HG03521 (cell line): ENCODE measurements around the gene G0S2.

Experiments
- ATAC-seq: cut with Tn5 transposase; IDR thresholded peaks from one replicate; pipeline ENCODE4 v1.9.1; 2021; ENCODE audit warnings: mild to moderate bottlenecking, moderate library complexity; ENCODE audit not compliant: unreplicated experiment

G0S2 gene

GRCh38 chr1:209714338-209714737 is 39.1 kb downstream of the G0S2 start:
- ATAC-seq = no peak

- ATAC-seq = no peak
Observed at GRCh38 chr1:209715314-209715713, 40.1 kb downstream of the G0S2 start.

DNA sequence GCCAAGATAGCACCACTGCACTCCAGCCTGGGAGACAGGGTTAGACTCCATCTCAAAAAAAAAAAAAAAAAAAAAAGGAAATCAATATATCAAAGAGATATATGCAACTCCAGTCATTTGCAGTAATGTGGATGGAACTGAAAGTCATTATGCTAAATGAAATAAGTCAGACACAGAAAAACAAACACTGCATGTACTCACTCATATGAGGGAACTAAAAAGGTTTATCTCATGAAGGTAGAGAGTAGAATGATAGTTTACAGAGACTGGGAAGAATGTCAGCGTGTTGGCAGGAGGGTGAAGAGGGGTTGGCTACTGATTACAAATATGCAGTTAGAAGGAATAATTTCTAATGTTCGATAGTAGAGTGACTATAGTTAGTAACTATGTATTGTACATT is 42.6 kb downstream of the G0S2 start:
- ATAC-seq = no peak

GRCh38 chr1:209720326-209720725 is 45.1 kb downstream of the G0S2 start:
- ATAC-seq = no peak

DNA sequence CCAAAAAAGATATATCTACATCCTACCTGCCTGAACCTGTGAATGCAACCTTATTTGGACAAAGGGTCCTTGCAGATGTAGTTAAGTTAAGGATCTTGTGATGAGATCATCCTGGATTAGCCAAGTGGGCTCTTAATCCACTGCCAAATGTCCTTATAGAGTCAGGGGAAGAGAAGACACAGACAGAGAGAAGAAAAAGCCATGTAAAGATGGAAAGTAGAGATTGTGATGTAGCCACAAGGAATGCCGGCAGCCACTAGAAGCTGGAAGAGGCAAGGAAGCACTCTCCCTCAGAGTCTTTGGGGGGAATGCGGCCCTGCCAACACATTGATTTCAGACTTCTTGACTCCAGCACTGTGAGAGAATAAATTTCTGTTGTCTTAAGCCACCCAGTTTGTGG is 45.6 kb downstream of the G0S2 start:
- ATAC-seq = no peak

GRCh38 chr1:209721323-209721722 is 46.1 kb downstream of the G0S2 start:
- no peak for ATAC-seq

DNA sequence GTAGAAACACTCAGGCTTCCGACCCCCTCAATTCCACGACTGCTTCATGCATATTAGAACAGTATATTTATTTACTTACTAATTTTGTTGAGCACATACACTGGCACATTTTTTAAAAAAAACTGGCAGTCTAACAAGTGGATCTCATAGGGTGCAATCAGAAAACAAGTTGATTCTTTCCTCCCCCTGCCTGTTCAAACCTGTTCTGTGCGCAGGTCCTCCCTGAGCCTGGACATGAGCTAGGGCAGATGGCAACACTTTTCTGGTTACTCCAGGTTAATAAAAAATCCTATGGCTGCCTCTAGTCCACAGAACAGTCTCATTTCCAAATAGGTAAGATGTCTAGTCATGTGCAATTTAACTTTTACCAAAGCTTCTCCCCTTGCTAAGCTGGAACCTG is 48.1 kb downstream of the G0S2 start:
- ATAC-seq = no peak

DNA sequence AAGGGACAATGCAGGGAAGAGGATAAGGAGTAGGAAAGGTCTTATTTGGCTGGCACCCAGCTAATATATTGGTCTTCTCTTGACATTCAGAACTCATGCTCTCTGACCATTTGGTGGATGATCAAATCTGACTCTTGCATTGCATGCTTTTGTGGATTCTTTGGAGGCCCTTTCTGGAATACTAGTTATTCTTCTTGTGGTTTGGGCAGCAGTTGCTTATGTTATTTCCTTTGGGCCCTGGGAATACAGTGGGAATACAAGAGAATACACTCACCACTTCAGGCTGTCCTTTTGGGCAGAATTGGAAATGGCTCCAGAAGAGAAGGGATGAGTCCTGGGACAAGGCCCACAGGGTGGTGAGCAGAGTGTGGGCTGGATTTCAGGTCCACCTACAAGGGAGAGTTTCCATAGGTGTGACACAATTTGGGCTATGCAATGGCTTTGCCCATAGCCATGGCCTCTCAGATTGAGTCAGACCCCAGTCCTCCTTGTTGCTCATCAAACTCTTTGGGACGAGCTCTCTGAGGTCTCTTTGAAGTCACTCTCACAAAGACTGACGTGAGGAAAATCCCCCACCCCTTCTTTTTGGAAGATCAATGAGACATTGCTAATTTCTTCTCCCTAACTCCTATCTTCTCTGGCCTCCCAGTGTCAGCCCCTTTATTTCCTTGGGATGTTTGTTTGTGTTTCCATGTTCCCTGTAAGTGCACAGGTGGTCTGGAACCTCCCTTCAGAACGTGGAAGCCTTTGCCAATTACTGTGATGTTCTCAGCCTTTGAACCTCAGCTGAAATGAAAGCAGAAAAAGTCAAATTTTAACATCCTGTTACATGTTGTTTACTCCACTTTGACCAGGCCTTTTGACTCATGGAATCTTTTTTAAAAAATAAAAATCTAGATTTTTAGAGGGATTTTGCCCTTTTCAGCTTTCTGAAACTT is 48.8 kb downstream of the G0S2 start:
- ATAC-seq = no peak
